ENCODE results near the gene EGFL7.

Gene EGFL7

DNA sequence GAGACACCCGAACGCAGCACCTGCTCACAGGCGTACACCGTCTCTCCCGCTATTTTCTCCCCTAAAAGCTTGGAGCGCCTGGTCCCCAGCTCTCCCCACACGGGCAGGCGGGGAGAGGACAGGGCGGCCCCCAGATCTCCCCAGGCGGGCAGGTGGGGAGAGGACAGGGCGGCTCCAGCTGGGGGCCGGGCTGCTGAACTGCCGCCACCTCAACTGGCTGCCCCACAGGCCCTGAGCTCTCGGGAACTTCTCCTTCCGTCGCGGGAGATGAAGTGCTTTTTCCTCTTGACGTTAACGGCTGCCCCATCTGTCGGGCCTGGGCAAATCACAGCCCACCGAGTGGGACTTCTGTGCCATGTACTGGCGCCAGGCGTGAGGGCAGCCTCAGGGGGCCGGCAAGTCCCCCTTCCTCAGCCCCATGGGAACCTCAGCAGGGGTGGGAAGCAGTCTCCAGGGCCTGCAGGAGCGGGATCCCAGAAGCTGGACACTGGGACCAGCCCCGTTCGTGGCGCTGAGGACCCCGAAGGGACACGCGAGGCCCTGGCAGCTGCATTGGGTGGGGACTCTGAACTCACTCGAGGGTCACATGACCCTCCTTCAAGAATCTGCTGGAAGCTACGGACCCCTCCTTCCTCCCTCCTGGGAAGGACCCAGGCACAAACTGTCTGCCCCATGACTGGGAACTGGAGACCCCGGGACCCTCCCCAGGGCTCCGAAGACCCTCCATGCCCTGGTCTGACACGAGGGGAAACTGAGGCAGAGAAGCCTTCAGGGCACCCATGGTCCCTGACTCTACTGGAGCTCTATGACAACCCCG is 5.7 kb upstream of the EGFL7 start:
- DNase-seq: no peak
- no peaks in the 10 kb centered on the region for H3K36me3 Mint-ChIP-seq
- H3K27me3 Mint-ChIP-seq: peaks cover 94% of the 10 kb centered on the region

DNA sequence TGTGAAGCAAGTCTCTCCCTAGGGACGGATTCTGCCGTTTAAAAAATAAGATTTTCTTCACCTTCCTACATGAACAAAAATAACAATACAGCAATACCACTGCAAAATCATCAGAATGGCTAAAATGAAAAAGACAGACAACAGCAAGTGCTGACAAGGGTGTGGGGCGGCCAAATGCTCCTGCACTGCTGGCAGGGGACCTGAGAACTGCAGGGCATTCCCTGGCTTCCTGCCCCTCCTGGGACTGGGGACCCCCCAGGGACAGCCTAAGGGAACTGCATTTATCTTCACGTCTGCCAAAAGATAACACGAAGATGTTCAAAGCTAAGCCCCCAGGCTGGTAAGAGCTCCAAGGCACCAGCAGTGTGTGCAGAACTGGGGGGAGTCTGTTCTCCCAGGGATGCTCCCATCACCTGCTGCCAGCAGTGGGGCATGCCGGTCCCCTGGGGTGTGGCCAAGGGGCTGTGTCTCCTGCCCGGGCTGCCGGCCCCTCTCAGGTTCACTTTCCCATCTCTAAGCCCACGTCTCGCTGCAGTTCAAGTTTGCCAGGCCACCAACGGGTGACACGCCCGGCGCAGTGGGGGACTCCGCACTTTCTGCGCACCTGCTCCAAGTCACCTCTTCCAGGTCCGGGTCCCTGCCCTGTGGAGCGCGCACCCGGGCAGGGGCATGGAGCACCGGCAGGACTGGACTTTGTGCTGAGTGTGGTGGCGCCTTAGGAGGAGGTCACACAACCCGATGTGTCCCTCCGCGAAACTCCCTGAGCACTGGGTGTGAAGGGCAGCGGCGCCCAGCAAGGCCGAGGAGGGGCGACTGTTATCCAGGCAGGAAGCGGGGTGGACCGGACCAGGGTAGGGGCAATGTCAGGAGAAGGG is 4.5 kb upstream of the EGFL7 start:
- no peaks in the 10 kb centered on the region for H3K36me3 Mint-ChIP-seq
- peaks cover 94% of the 10 kb centered on the region for H3K27me3 Mint-ChIP-seq
- DNase-seq: no peak
- H3K9me3 Mint-ChIP-seq: no peaks in the 10 kb centered on the region
- H3K27ac Mint-ChIP-seq: no peak overlapping the region
- peaks cover 9% of the 10 kb centered on the region for H3K4me1 Mint-ChIP-seq
- CTCF ChIA-PET: no interaction called here
- no peak overlapping the region for H3K4me3 Mint-ChIP-seq

More for the DNA sequence above, 5.7 kb upstream of the EGFL7 start:
- peaks cover 9% of the 10 kb centered on the region for H3K4me1 Mint-ChIP-seq
- CTCF ChIA-PET: interaction anchor here (0.8 to 0.9 kb wide), 2 partner anchors 11 to 169 kb away, joined by 3 read pairs; no protein-coding TSS in a partner anchor
- no peaks in the 10 kb centered on the region for H3K9me3 Mint-ChIP-seq
- H3K4me3 Mint-ChIP-seq: no peak overlapping the region
- H3K27ac Mint-ChIP-seq: no peak overlapping the region

DNA sequence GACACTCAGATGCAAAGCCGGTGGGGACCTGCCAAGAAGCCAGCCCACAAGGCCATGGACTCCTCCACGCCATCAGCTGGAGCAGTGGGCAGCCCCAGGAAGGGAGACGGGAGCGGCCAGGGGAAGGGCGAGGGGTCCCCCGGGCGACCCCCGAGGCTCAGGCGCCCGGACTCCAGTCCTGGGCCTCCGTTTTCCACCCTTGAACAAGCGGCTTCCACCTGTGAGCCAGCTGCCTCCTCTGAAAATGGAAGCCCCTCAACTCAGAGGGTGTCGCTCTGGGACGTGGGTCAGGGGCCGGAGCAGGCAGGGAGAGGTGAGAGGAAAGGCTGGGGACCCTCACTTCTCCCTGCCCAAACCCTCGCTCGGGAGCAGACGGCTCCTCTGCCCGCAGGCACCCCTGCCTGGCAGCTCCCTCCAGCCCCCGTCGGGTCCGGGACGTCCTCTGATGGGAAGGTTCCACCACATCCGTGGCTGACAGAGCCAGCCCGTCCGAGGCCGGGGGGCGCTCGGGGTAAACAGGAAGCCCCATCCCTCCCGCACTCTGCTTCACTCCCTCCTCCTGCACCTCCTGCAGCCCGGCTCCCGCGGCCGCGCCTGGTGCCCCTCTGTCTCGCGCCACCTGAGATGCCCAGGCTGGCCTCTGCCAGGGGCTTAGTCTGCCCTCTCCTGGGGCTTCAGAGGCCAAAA is 3.7 kb upstream of the EGFL7 start:
- H3K27me3 Mint-ChIP-seq: peaks cover 95% of the 10 kb centered on the region
- CTCF ChIA-PET: no interaction called here
- H3K9me3 Mint-ChIP-seq: no peaks in the 10 kb centered on the region
- peaks cover 9% of the 10 kb centered on the region for H3K4me1 Mint-ChIP-seq
- DNase-seq: peak; percentile 55
- H3K36me3 Mint-ChIP-seq: no peaks in the 10 kb centered on the region
- no peak overlapping the region for H3K4me3 Mint-ChIP-seq
- no peak overlapping the region for H3K27ac Mint-ChIP-seq

DNA sequence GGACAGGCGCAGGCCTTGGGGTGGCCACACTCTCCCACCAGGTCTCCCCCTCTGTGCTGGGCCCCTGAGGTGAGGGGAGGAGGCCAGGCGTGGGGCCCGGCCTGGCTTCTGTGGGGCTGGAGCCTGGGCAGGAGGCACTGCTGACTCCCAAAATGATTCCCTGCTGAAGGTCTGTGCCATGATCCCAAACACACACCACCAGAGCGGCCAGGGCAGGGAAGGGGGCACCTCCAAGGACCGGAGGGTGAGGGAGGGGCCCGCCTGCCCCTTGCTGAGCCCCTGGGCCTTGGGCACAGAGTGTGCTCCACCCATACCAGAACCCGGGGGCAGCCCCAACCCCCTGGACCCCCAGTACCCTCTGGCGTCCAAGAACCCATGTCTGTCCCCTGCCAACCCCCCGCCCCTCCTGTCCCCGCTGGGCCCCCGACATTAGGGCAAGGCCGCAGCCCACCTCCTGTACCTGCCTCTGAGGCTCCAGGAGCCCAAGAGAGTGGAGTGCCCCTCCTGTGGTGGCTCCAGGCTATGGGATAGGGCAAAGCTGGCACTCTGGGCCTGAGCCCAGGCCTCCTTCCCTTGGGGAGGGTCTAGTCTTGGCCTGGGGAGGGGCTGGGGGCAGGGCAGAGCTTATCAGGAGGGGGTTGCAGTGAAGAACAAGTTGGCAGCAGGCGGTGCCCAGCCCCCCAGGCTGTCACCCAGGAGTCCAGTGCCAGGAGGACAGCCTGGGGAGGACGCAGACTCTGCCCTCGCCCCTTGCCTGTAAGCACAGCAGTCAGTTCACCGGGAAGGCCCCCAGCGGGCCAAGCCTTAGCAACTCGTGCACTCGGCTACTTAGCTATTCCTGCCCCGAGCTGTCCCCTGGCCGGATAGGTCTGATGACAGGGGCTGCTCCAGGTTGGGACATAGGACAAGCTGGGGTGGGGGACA is 2.6 kb upstream of the EGFL7 start:
- H3K27me3 Mint-ChIP-seq: peaks cover 96% of the 10 kb centered on the region
- no peaks in the 10 kb centered on the region for H3K36me3 Mint-ChIP-seq
- no peaks in the 10 kb centered on the region for H3K9me3 Mint-ChIP-seq
- DNase-seq: no peak
- no peak overlapping the region for H3K4me3 Mint-ChIP-seq
- H3K4me1 Mint-ChIP-seq: peaks cover 12% of the 10 kb centered on the region
- no peak overlapping the region for H3K27ac Mint-ChIP-seq
- CTCF ChIA-PET: no interaction called here

DNA sequence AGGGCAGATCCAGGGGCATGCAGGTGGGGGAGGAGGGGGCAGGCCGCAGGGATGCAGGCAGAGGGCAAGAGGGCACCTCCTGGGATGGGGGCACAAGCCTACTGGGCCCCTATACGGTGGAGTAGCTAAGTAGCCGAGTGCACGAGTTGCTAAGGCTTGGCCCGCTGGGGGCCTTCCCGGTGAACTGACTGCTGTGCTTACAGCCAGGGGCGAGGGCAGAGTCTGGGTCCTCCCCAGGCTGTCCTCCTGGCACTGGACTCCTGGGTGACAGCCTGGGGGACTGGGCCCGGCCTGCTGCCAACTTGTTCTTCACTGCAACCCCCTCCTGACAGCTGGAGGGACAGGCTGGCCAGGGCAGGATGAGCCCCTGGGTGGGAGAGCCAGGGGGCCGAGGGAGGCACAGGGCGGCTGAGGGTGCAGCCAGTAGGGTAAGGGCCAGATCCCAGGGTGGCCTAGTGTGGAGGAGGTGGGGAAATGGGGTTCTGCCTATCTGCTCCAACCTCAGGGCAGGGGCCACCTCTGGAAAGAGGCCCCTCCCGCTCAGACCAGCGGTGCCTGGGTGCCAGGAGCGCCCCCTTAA is 1.7 kb upstream of the EGFL7 start:
- no peak overlapping the region for H3K4me3 Mint-ChIP-seq
- peaks cover 89% of the 10 kb centered on the region for H3K27me3 Mint-ChIP-seq
- no peak for DNase-seq
- peaks cover 11% of the 10 kb centered on the region for H3K4me1 Mint-ChIP-seq
- CTCF ChIA-PET: interaction anchor here (0.6 kb wide), 1 partner anchor 10 kb away, joined by 3 read pairs; no protein-coding TSS in a partner anchor
- H3K36me3 Mint-ChIP-seq: no peaks in the 10 kb centered on the region
- no peaks in the 10 kb centered on the region for H3K9me3 Mint-ChIP-seq
- no peak overlapping the region for H3K27ac Mint-ChIP-seq

DNA sequence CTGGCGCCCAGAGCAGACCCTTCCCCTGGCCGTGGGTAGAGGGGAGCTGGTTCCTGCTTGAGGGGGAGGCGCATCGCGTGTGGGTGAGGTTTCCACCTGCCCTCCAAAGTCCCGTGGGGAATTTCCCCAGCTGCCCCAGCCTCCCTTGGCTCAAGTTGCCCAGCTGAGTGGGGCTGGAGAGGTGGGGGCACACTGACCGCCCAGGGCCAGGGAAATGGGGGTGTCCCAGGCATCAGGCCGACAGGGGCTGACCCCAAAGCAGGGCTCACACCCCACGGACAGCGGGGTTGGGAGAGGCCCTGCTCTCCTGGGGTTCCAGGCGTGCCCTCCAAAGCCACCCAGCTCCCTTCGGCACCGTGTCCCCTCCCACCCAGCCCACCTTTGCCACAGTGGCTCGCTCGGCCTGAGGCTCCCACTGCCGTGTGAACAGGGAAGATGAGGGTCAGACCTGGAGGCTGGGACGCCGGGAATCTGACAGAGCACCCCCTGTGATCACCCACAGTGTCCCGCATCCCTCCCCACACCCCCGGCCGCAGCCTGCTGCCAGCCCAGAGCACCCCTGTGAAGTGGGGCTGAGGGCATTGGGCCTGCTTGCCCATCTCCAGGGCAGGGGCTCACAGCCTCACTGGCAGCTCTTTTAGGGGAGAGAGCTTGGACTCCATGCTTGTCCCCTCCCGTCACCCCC is 933 bp upstream of the EGFL7 start:
- H3K4me3 Mint-ChIP-seq: no peak overlapping the region
- no peaks in the 10 kb centered on the region for H3K9me3 Mint-ChIP-seq
- H3K27ac Mint-ChIP-seq: no peak overlapping the region
- DNase-seq: no peak
- CTCF ChIA-PET: interaction anchor here (0.6 kb wide), 1 partner anchor 11 kb away, joined by 3 read pairs; no protein-coding TSS in a partner anchor
- peaks cover 88% of the 10 kb centered on the region for H3K27me3 Mint-ChIP-seq
- H3K4me1 Mint-ChIP-seq: peaks cover 11% of the 10 kb centered on the region
- H3K36me3 Mint-ChIP-seq: no peaks in the 10 kb centered on the region

DNA sequence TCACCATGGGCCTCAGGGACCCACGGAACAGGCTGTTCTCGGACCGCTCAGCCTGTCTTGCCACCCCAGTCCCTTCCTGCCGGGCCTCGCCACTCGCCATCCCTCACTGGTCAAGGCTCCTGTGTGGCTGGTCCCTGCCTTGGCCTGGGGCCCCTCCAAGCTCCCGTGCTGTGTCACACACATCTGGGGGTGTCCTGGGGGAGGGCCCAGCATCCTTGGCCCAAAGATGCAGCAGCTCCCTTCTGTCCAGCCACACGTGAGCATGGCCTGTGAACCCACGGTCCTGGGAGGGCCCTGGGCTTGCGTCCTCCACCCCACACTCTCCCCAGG is 425 bp upstream of the EGFL7 start:
- CTCF ChIA-PET: no interaction called here
- no peak for DNase-seq
- H3K4me1 Mint-ChIP-seq: peaks cover 11% of the 10 kb centered on the region

DNA sequence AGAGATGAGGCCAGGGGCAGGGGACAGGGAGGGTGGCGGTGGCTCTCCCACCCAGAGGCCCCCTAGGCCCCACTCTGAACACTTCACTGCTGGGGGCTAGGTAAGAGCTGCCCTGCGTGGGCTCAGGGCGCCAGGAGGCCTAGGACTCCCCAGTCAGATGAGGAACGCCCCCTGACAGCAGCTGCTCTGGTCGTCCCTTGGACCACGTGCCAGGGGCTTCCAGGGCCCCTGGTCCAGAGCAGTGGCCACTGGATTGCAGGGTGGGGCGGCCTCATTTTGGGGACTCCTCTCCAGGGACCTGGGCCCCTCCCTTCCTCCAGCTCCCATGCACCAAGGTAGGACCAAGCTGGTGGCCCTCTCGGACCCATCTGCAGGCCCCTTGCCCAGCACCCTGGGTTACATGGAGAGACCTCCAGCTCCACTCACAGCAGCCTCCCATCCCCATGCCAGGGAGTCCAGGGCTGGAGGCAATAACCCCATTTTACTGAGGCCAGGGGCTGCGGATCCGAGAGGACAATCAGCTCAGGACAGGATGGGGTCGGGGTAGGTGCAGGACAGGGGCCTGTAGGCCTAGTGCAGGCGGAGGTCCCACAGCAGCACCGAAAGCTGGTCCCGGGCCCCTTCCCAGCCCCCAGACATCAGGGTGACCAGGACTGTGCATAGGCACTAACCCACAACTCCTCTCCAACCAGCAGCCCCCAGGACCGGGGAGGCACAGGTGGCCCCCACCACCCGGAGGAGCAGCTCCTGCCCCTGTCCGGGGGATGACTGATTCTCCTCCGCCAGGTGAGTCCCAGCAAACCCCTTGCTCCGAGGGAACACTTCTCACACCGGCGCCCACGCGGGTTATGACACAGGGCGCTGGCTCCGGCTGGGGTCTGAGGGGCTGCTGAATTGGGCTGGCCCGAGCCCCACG is 1.5 kb downstream of the EGFL7 start:
- DNase-seq: no peak
- no peaks in the 10 kb centered on the region for H3K9me3 Mint-ChIP-seq
- H3K27me3 Mint-ChIP-seq: peaks cover 84% of the 10 kb centered on the region
- H3K27ac Mint-ChIP-seq: no peak overlapping the region
- peaks cover 9% of the 10 kb centered on the region for H3K4me1 Mint-ChIP-seq
- no peaks in the 10 kb centered on the region for H3K36me3 Mint-ChIP-seq
- CTCF ChIA-PET: interaction anchor here (0.6 to 1.4 kb wide), 3 partner anchors 19 to 177 kb away, joined by 3 read pairs; no protein-coding TSS in a partner anchor
- H3K4me3 Mint-ChIP-seq: peak overlapping the region; percentile 68

More for the DNA sequence above, 425 bp upstream of the EGFL7 start:
- Mint-ChIP-seq H3K4me3 (no peak overlapping the region), H3K27ac (no peak overlapping the region), H3K36me3 (no peaks in the 10 kb centered on the region), H3K27me3 (peaks cover 88% of the 10 kb centered on the region), H3K9me3 (no peaks in the 10 kb centered on the region)

DNA sequence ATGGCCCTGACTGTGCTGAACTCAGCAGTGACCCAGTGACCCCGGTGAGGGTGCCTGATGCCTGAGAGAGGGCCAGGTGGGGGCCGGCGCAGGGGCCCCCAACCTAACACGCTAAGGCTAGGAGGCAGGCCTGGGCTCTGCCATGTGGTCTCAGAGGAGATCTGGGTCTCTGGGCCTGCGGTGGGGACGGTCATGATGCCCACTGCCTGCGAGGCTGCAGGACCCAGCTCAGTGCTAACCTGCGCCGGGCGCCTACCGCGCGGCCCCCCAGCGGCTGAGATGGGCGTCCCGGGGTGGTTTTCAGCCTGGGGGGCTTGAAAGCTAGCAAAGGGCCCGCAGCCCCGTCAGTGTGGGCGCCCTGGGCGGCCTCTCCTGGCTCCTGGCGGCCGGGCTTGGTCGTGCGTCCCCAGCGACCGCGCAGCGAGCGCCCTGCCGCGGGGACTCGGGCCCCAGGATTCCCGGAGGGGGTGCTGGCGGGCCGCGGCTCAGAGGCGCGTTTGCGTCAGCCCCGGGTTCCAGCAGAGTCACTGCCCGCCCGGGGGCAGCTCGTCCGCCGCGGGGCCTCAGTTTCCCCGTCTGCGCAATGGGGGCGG is 2.5 kb downstream of the EGFL7 start:
- DNase-seq: peak; percentile 47
- no peak overlapping the region for H3K27ac Mint-ChIP-seq
- H3K27me3 Mint-ChIP-seq: peaks cover 75% of the 10 kb centered on the region

DNA sequence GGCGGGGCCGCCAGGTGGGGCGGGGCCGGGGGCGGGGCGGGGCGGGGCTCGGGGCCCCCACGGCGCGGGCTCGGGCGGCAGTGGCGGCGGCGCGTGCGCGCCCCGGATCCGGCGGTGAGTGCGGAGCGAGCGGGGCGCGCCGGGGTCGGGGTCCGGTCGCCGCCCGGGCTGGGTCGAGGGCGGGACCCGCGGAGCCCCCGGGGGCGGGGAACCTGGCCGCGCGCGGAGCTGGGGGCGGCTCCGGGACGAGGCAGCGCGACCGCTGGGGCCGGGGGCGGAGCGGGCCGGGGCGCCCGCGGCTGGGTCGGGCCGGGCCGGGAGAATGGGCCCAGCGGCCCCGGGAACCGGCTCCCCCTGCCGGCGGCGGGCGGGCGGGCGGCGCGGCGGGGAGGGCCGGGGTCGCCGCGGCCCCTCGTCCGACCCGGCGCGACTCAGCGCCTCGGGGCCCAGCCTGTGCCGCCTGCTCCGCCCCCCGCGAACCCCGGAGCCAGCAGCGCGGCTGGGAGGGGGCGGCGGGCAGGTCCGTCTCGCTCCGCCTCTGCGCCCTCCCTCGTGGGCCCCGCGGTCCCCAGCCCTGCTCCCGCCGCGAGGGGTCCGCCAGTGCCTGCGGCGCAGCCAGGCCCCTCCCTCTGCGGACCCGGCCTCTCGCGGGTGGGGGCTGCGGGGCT is 3.1 kb downstream of the EGFL7 start:
- Mint-ChIP-seq H3K36me3 (no peaks in the 10 kb centered on the region), H3K27ac (no peak overlapping the region), H3K4me1 (peaks cover 7% of the 10 kb centered on the region), H3K4me3 (no peak overlapping the region), H3K9me3 (no peaks in the 10 kb centered on the region), H3K27me3 (peaks cover 69% of the 10 kb centered on the region)
- CTCF ChIA-PET: no interaction called here
- DNase-seq: peak; percentile 51

More for the DNA sequence above, 2.5 kb downstream of the EGFL7 start:
- H3K36me3 Mint-ChIP-seq: no peaks in the 10 kb centered on the region
- no peaks in the 10 kb centered on the region for H3K9me3 Mint-ChIP-seq
- H3K4me3 Mint-ChIP-seq: peak overlapping the region; percentile 68
- H3K4me1 Mint-ChIP-seq: peaks cover 7% of the 10 kb centered on the region
- CTCF ChIA-PET: interaction anchor here (1.4 kb wide), 1 partner anchor 36 kb away, joined by 3 read pairs; no protein-coding TSS in a partner anchor
